Lower leg skin (tissue), 4 donors: Measurements from ENCODE around the gene SLC25A15. TPM values are rescaled to one million over a fixed set of nuclear protein-coding genes. Genes with fewer than 3 reads are reported as not detected.

Experiments
- DNase-seq, 2 donors: peaks; one replicate each; pipeline ENCODE4 v3.0.0-alpha.2; 2019; ENCODE audit warnings: low spot score in 2 of 2
- H3K4me3 ChIP-seq: fragments of 200-600 bp; sonication (generic); 2 replicates; pipeline ENCODE4 v1.5.1; 2017; ENCODE audit warnings: mild to moderate bottlenecking, low read depth; ENCODE audit not compliant: poor library complexity, severe bottlenecking
- CTCF ChIP-seq, 3 donors: fragments of 450-650 bp; IDR thresholded peaks; one replicate each; pipeline ENCODE4 v1.5.1; 2016; ENCODE audit warnings: antibody characterized with exemption in 3 of 3, mild to moderate bottlenecking in 3 of 3, moderate library complexity in 2 of 3
- POLR2A ChIP-seq, 2 donors: fragments of 450-650 bp; IDR thresholded peaks; one replicate each; pipeline ENCODE4 v1.6.1; 2016 to 2017; ENCODE audit warnings: antibody characterized with exemption in 2 of 2, mild to moderate bottlenecking in 1 of 2, moderate library complexity in 1 of 2
- WGBS, 2 donors: methylation state at CpG; one replicate each; pipeline ENCODE4 v1.1.5; 2018; 5-methylcytosine and 5-hydroxymethylcytosine counted together
- intact Hi-C: fragments of 100-400 bp; cut with DNase I; formaldehyde crosslinking; loops from one replicate; pipeline ENCODE4 v1.15.0; 2023; ENCODE audit warnings: low total_unique reads
- total RNA-seq, 4 donors: library from RNA; depleted of rRNA; stranded (reverse); fragments of >200 nt; gene quantifications; one replicate each; pipeline ENCODE4 v1.1.0, GENCODE V29; 2016

SLC25A15 gene
- total RNA-seq, 4 donors from 2014 or later: 3.7 to 9.1 (median 6.8) TPM

GRCh38 chr13:40812102-40812501 is 22.7 kb downstream of the SLC25A15 start:
- no peak for DNase-seq
- H3K4me3 ChIP-seq: no peak overlapping the region
- 87 to 89% methylated on average over 4 of the region's 4 CpGs for WGBS, 2 donors
- intact Hi-C loops: no loop called here
- TF ChIP-seq CTCF (IDR thresholded peaks at IDR 0.05): no peak
- TF ChIP-seq POLR2A (IDR thresholded peaks at IDR 0.05): no peak

- intact Hi-C loops: no loop called here
- no peak overlapping the region for H3K4me3 ChIP-seq
- WGBS, 2 donors: 98 to 100% methylated on average over 6 of the region's 6 CpGs
- DNase-seq: no peak
- TF ChIP-seq POLR2A (IDR thresholded peaks at IDR 0.05) (no peak), CTCF (IDR thresholded peaks at IDR 0.05) (no peak)
These were observed 23.5 kb downstream of the SLC25A15 start for GRCh38 chr13:40812724-40813445.

GRCh38 chr13:40813667-40814454 is 24.4 kb downstream of the SLC25A15 start:
- WGBS, 2 donors: 79 to 87% methylated on average over 7 of the region's 7 CpGs
- H3K4me3 ChIP-seq: no peak overlapping the region
- DNase-seq: no peak
- no peak for TF ChIP-seq POLR2A (IDR thresholded peaks at IDR 0.05)
- TF ChIP-seq CTCF (IDR thresholded peaks at IDR 0.05): no peak
- intact Hi-C loops: no loop called here

- intact Hi-C loops: no loop called here
- no peak for DNase-seq
- TF ChIP-seq CTCF (IDR thresholded peaks at IDR 0.05) (no peak), POLR2A (IDR thresholded peaks at IDR 0.05) (no peak)
- WGBS, 2 donors: 95 to 98% methylated on average over 2 of the region's 2 CpGs
- H3K4me3 ChIP-seq: no peak overlapping the region
These were observed 25.4 kb downstream of the SLC25A15 start for GRCh38 chr13:40814803-40815202.

GRCh38 chr13:40818926-40819325 is 29.5 kb downstream of the SLC25A15 start:
- TF ChIP-seq POLR2A (IDR thresholded peaks at IDR 0.05): no peak
- no peak for TF ChIP-seq CTCF (IDR thresholded peaks at IDR 0.05)
- intact Hi-C loops: no loop called here
- H3K4me3 ChIP-seq: no peak overlapping the region
- DNase-seq: no peak
- 90 to 93% methylated on average over 5 of the region's 5 CpGs for WGBS, 2 donors
